ENCODE results near the gene CYP2W1. TPM values are rescaled to one million over a fixed set of nuclear protein-coding genes. Genes with fewer than 3 reads are reported as not detected.

CYP2W1 gene
- total RNA-seq, 1 experiment from 2014 or later = not detected

- Histone ChIP-seq H3K9ac (ENCODE audit: low read length) (no peak overlapping the region), H3K4me1 (ENCODE audit: control insufficient read depth in 1 of 2, insufficient read depth in 2 of 2, low read length in 2 of 2) (peaks cover 8 to 52% of the 10 kb centered on the region in 2 experiments; a peak in 3 of 4 replicates), H3K36me3 (ENCODE audit: control insufficient read depth in 1 of 2, insufficient read depth in 2 of 2, low read length in 2 of 2) (no peaks in the 10 kb centered on the region), H2AFZ (ENCODE audit: low read depth, low read length, poor library complexity, severe bottlenecking) (no peak overlapping the region), H3K9me2 (ENCODE audit: insufficient read depth) (no peaks in the 10 kb centered on the region), H3K9me3 (ENCODE audit: control insufficient read depth in 1 of 2, insufficient read depth in 1 of 2, low read depth in 1 of 2, low read length in 2 of 2) (no peaks in the 10 kb centered on the region), H3K27ac (ENCODE audit: low read depth, low read length) (no peak overlapping the region), H3K4me2 (ENCODE audit: low read length) (no peak overlapping the region), H3K4me3 (replicated peaks in 1 of 2; ENCODE audit: low read depth in 1 of 2, low read length in 2 of 2) (no peak overlapping the region), H3K27me3 (ENCODE audit: insufficient read depth, low read length) (no peaks in the 10 kb centered on the region), H4K20me1 (ENCODE audit: insufficient read depth) (no peaks in the 10 kb centered on the region), H3K79me2 (ENCODE audit: insufficient read depth, low read length) (peaks cover 25% of the 10 kb centered on the region; the same call in 1 of the 2 replicates)
- TF ChIP-seq CTCF (IDR thresholded peaks at IDR 0.05 in 2 of 3, conservative IDR thresholded peaks at IDR 0.05 in 1 of 3; ENCODE audit: borderline replicate concordance in 1 of 3, insufficient read depth in 1 of 3, low read depth in 2 of 3, low read length in 2 of 3) = no peak
- no peak for TF ChIP-seq SIN3A (IDR thresholded peaks at IDR 0.05; ENCODE audit: low read depth)
- TF ChIP-seq POLR2AphosphoS5 (IDR thresholded peaks at IDR 0.05; ENCODE audit: low read depth, low read length) = no peak
- no peak for TF ChIP-seq MAX (IDR thresholded peaks at IDR 0.05)
- TF ChIP-seq CEBPB (IDR thresholded peaks at IDR 0.05; ENCODE audit: low read depth) = no peak
- no peak for TF ChIP-seq SP1 (IDR thresholded peaks at IDR 0.05; ENCODE audit: low read depth)
- TF ChIP-seq EZH2 (IDR thresholded peaks at IDR 0.05) = no peak
- TF ChIP-seq FOSL1 (IDR thresholded peaks at IDR 0.05; ENCODE audit: low read depth) = no peak
- BruUV-seq (replicated peaks) = no TSS peak
- intact Hi-C loops (cut with micrococcal nuclease) = no loop called here
- no peak for DNase-seq (ENCODE audit: low read depth, low spot score)
- ChIA-PET CTCF (no interaction called here), RAD21 (ENCODE audit: low non-redundant PET in 1 of 2, low total read pairs in 2 of 2, uncharacterized antibody in 2 of 2, unreplicated experiment in 2 of 2) (no interaction called here), POLR2A (interaction anchor here (0.7 kb wide), 1 partner anchor 21 kb away, joined by 3 read pairs; no protein-coding TSS in a partner anchor)
- ATAC-seq = no peak
These were observed 31.0 kb upstream of the CYP2W1 start for GRCh38 chr7:951881-952547.
